Endothelial cell of umbilical vein (primary cell): ENCODE measurements around the gene DSCAML1. TPM values are rescaled to one million over a fixed set of nuclear protein-coding genes. Genes with fewer than 3 reads are reported as not detected.

ENCODE experiments used
- BruUV-seq: library from RNA; stranded (reverse); fragments of 400-500 nt; replicated peaks from 2 replicates; lab custom pipeline; 2021; lab: Mats Ljungman, UMichigan
- CTCF ChIA-PET: fragments of 300-600, 350-600 bp; sonication (Branson Sonifier 250); formaldehyde crosslinking; loops from one replicate; lab custom pipeline; 2021; ENCODE audit warnings: antibody characterized with exemption, inconsistent platforms; lab: Charles Lee
- POLR2A ChIA-PET: fragments of 300-600, 350-600 bp; sonication (Branson Sonifier 250); formaldehyde crosslinking; loops from one replicate; lab custom pipeline; 2021; ENCODE audit warnings: antibody characterized with exemption, inconsistent platforms; lab: Charles Lee
- DNase-seq: peaks from one replicate; pipeline ENCODE4 v3.0.0-alpha.2; 2011; ENCODE audit warnings: low read depth, low spot score
- FAIRE-seq: peaks from 2 replicates; lab custom pipeline; 2011; peaks lifted over from hg19 to GRCh38; lab: Jason Lieb, UNC
- H2AFZ ChIP-seq: 2 replicates; pipeline ENCODE4 v1.6.0; 2012; ENCODE audit warnings: low read depth, low read length, control low read depth, inconsistent platforms
- H3K27ac ChIP-seq: 2 replicates; pipeline ENCODE4 v1.5.1; 2011; ENCODE audit warnings: low read depth, mild to moderate bottlenecking, control low read depth, low read length, moderate library complexity; ENCODE audit not compliant: insufficient read depth
- H3K27me3 ChIP-seq, 2 experiments: 2 replicates each; pipeline versions ENCODE4 v1.6.0 to v1.6.1; 2011; ENCODE audit warnings: low read length in 2 of 2, mixed read lengths in 1 of 2; ENCODE audit not compliant: control insufficient read depth in 2 of 2, insufficient read depth in 2 of 2
- H3K36me3 ChIP-seq, 2 experiments: 2 replicates in 1 of 2; 3 replicates in 1 of 2; pipeline ENCODE4 v1.5.1; 2011; ENCODE audit warnings: low read length in 2 of 2, mild to moderate bottlenecking in 1 of 2, moderate library complexity in 1 of 2; ENCODE audit not compliant: control insufficient read depth in 2 of 2, insufficient read depth in 2 of 2; ENCODE audit errors: extremely low read depth in 1 of 2
- H3K4me1 ChIP-seq: 3 replicates; pipeline ENCODE4 v1.5.1; 2011; ENCODE audit warnings: mild to moderate bottlenecking, low read length; ENCODE audit not compliant: control insufficient read depth, insufficient read depth; ENCODE audit errors: extremely low read depth
- H3K4me2 ChIP-seq: 2 replicates; pipeline ENCODE4 v1.6.1; 2011; ENCODE audit warnings: low read length, control low read depth, mixed read lengths; ENCODE audit not compliant: insufficient read depth
- H3K4me3 ChIP-seq, 3 experiments: fragments of 200-600 bp in 1 of 3; sonication (generic), shearing (Covaris generic) in 1 of 3; replicated peaks in 1 of 3; 2 replicates each; pipeline ENCODE4 v1.5.1; 2011 to 2016; ENCODE audit warnings: control low read depth in 3 of 3, low read length in 3 of 3, mild to moderate bottlenecking in 2 of 3, inconsistent platforms in 1 of 3, low read depth in 1 of 3, moderate library complexity in 1 of 3; ENCODE audit not compliant: insufficient read depth in 1 of 3
- H3K79me2 ChIP-seq: 2 replicates; pipeline ENCODE4 v1.6.0; 2012; ENCODE audit warnings: low read length, inconsistent platforms; ENCODE audit not compliant: control insufficient read depth, insufficient read depth
- H3K9ac ChIP-seq: replicated peaks from 2 replicates; pipeline ENCODE3; 2011; ENCODE audit warnings: low read length, control low read depth; ENCODE audit not compliant: insufficient read depth; ENCODE audit errors: extremely low read depth
- H3K9me1 ChIP-seq: replicated peaks from 3 replicates; pipeline ENCODE4 v1.6.0; 2011; ENCODE audit warnings: mild to moderate bottlenecking, low read length; ENCODE audit not compliant: control insufficient read depth, insufficient read depth; ENCODE audit errors: extremely low read depth
- H3K9me3 ChIP-seq: replicated peaks from 2 replicates; pipeline ENCODE4 v1.5.1; 2012; ENCODE audit warnings: low read length, inconsistent platforms; ENCODE audit not compliant: control insufficient read depth, insufficient read depth
- H4K20me1 ChIP-seq: replicated peaks from 2 replicates; pipeline ENCODE3; 2011; ENCODE audit warnings: mild to moderate bottlenecking, low read length; ENCODE audit not compliant: control insufficient read depth, insufficient read depth; ENCODE audit errors: extremely low read depth
- EZH2 ChIP-seq: IDR thresholded peaks from 2 replicates; pipeline ENCODE4 v1.6.1; 2012; ENCODE audit warnings: borderline replicate concordance, low read depth, mild to moderate bottlenecking, moderate library complexity, low read length, inconsistent platforms; ENCODE audit not compliant: severe bottlenecking
- FOS ChIP-seq: IDR thresholded peaks from 2 replicates; pipeline ENCODE4 v1.6.1; 2011; ENCODE audit warnings: mild to moderate bottlenecking, low read length, moderate library complexity, borderline replicate concordance; ENCODE audit not compliant: insufficient read depth
- GATA2 ChIP-seq: IDR thresholded peaks from 2 replicates; pipeline ENCODE4 v1.7.0; 2011; ENCODE audit warnings: low read depth, mild to moderate bottlenecking, moderate library complexity, mixed read lengths, low read length; ENCODE audit not compliant: insufficient read length, insufficient read depth
- JUN ChIP-seq: IDR thresholded peaks from 2 replicates; pipeline ENCODE4 v1.6.1; 2011; ENCODE audit warnings: borderline replicate concordance, low read depth; ENCODE audit not compliant: insufficient read length, insufficient read depth
- MYC ChIP-seq: IDR thresholded peaks from one replicate; pipeline ENCODE4 v1.6.1; 2011; ENCODE audit warnings: mild to moderate bottlenecking, low read depth, low read length
- POLR2A ChIP-seq: IDR thresholded peaks from 2 replicates; pipeline ENCODE4 v1.6.1; 2012; ENCODE audit warnings: low read depth, mild to moderate bottlenecking, control low read depth, low read length
- POLR2AphosphoS5 ChIP-seq: IDR thresholded peaks from 2 replicates; pipeline ENCODE4 v1.6.1; 2012; ENCODE audit warnings: low read depth, mild to moderate bottlenecking, control low read depth, low read length, moderate library complexity; ENCODE audit not compliant: insufficient read depth
- dilution Hi-C: fragments of 300-500 bp; cut with MboI; formaldehyde crosslinking; loops from one replicate; pipeline ENCODE4 v1.15.0; 2019; ENCODE audit warnings: low sequenced_read_pairs; ENCODE audit not compliant: extremely low pct_ligation_motif_present
- intact Hi-C: fragments of 100-400 bp; cut with micrococcal nuclease; formaldehyde crosslinking; loops from one replicate; pipeline ENCODE4 v1.10.0; 2022
- polyA plus RNA-seq, 4 experiments: library from polyadenylated mRNA; depleted of rRNA in 3 of 4; stranded (reverse) in 3 of 4; unstranded in 1 of 4; fragments of >200 nt; gene quantifications; 2 replicates each; pipeline versions ENCODE4 v1.2.1 to v1.2.3, GENCODE V29; 2011 to 2012; ENCODE audit warnings: missing spikeins in 1 of 4
- total RNA-seq: library from RNA; stranded (reverse); gene quantifications from 2 replicates; pipeline ENCODE4 v1.2.3, GENCODE V29; 2021
- TF ChIP-seq, protein P1 (sequence below), 2 donors: IDR thresholded peaks; 1 replicate in 1 of 2; 2 replicates in 1 of 2; pipeline ENCODE4 v1.5.1; 2011; ENCODE audit warnings: low read length in 2 of 2, mild to moderate bottlenecking in 2 of 2, moderate library complexity in 2 of 2, control low read depth in 1 of 2, inconsistent platforms in 1 of 2, low read depth in 1 of 2; ENCODE audit not compliant: insufficient read depth in 1 of 2; ENCODE audit errors: extremely low read depth in 1 of 2
- TF ChIP-seq, protein P2 (sequence below): IDR thresholded peaks from 2 replicates; pipeline ENCODE4 v1.6.1; 2011; ENCODE audit not compliant: insufficient read depth, insufficient read length

The DSCAML1 gene
- total and polyA plus RNA-seq, 2 donors (not counting 3 experiments of a cell fraction or from before 2014, with no cell fraction given) = not detected

DNA sequence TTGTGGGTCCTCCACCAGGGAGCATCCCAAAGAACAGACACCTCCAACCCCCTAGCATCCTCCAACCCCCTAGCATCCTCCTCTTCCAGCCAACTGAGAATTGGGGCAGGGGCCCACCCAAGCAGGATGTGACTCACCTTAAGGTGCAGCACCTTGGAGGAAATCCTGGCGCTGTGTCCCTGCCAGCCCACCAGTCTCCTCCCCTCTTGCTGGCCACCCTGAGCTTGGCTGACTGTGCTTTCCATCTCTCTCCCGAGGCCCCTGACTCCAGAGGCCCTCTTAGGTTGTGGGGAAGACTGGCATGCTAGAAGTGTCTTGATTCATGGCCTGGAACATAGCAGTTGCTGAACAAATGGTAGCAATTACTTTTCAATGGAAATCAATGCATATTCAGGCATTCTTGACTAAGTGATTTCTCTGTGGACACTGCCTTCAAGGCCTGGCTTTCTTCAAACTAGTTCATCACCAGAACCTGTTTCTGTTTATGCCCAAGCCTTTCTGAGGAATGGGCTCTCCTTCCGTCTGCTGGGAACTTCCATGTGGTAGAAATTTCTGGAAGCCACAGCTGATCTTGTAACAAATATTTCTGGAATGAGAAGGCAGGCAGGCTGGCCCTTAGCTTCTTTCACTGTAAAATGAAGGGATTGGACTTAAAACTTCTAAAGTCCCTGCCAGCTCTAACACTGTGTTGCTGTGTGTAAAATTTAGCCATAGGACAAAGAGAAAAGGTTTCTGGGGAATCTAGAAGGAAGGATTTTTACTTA, 408.8 kb downstream of the DSCAML1 start:
- H3K36me3 ChIP-seq = peaks cover 2 to 47% of the 10 kb centered on the region in 2 experiments
- H3K27ac ChIP-seq = no peak overlapping the region
- no TSS peak for BruUV-seq
- H3K27me3 ChIP-seq = no peaks in the 10 kb centered on the region
- H2AFZ ChIP-seq = no peak overlapping the region
- no peaks in the 10 kb centered on the region for H3K9me1 ChIP-seq
- dilution Hi-C loops = no loop called here
- H3K9ac ChIP-seq = no peak overlapping the region
- ChIA-PET POLR2A (no interaction called here), CTCF (interaction anchor here (0.6 to 2.8 kb wide), 2 partner anchors 9 to 38 kb away, joined by 3 to 14 read pairs; no protein-coding TSS in a partner anchor)
- no peaks in the 10 kb centered on the region for H3K9me3 ChIP-seq
- peaks cover 8% of the 10 kb centered on the region for H3K4me1 ChIP-seq
- H3K4me2 ChIP-seq = no peak overlapping the region
- H4K20me1 ChIP-seq = no peaks in the 10 kb centered on the region
- H3K79me2 ChIP-seq = no peaks in the 10 kb centered on the region
- H3K4me3 ChIP-seq = no peak overlapping the region
- FAIRE-seq = no peak
- intact Hi-C loops = no loop called here
- no peak for DNase-seq
- TF ChIP-seq POLR2A (no peak), FOS (no peak), GATA2 (no peak), EZH2 (no peak), POLR2AphosphoS5 (no peak), MYC (no peak), JUN (no peak)
- TF ChIP-seq, protein P1, sequence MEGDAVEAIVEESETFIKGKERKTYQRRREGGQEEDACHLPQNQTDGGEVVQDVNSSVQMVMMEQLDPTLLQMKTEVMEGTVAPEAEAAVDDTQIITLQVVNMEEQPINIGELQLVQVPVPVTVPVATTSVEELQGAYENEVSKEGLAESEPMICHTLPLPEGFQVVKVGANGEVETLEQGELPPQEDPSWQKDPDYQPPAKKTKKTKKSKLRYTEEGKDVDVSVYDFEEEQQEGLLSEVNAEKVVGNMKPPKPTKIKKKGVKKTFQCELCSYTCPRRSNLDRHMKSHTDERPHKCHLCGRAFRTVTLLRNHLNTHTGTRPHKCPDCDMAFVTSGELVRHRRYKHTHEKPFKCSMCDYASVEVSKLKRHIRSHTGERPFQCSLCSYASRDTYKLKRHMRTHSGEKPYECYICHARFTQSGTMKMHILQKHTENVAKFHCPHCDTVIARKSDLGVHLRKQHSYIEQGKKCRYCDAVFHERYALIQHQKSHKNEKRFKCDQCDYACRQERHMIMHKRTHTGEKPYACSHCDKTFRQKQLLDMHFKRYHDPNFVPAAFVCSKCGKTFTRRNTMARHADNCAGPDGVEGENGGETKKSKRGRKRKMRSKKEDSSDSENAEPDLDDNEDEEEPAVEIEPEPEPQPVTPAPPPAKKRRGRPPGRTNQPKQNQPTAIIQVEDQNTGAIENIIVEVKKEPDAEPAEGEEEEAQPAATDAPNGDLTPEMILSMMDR (IDR thresholded peaks at IDR 0.05; ENCODE audit: extremely low read depth in 1 of 2, insufficient read depth in 1 of 2, low read depth in 1 of 2, low read length in 2 of 2) = no peak
- TF ChIP-seq, protein P2, sequence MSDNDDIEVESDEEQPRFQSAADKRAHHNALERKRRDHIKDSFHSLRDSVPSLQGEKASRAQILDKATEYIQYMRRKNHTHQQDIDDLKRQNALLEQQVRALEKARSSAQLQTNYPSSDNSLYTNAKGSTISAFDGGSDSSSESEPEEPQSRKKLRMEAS = no peak
